Endothelial cell of umbilical vein (primary cell): ENCODE results near the gene DLGAP1.

ENCODE experiments used
- CTCF ChIP-seq, 2 donors: IDR thresholded peaks; 1 replicate in 1 of 2; 2 replicates in 1 of 2; pipeline ENCODE4 v1.5.1; 2011; ENCODE audit warnings: low read length in 2 of 2, mild to moderate bottlenecking in 2 of 2, moderate library complexity in 2 of 2, control low read depth in 1 of 2, inconsistent platforms in 1 of 2, low read depth in 1 of 2; ENCODE audit not compliant: insufficient read depth in 1 of 2; ENCODE audit errors: extremely low read depth in 1 of 2
- EZH2 ChIP-seq: IDR thresholded peaks from 2 replicates; pipeline ENCODE4 v1.6.1; 2012; ENCODE audit warnings: borderline replicate concordance, low read depth, mild to moderate bottlenecking, moderate library complexity, low read length, inconsistent platforms; ENCODE audit not compliant: severe bottlenecking
- POLR2A ChIP-seq: IDR thresholded peaks from 2 replicates; pipeline ENCODE4 v1.6.1; 2012; ENCODE audit warnings: low read depth, mild to moderate bottlenecking, control low read depth, low read length

- TF ChIP-seq CTCF (IDR thresholded peaks at IDR 0.05; ENCODE audit: extremely low read depth in 1 of 2, insufficient read depth in 1 of 2, low read depth in 1 of 2, low read length in 2 of 2) (no peak), POLR2A (no peak), EZH2 (no peak)
Observed at GRCh38 chr18:3914833-3915610, 540.1 kb downstream of the DLGAP1 start.
